B cell (primary cell): ENCODE results near the gene LCE3A.

Source experiments
- CTCF ChIP-seq: fragments of 200-600 bp; IDR thresholded peaks from one replicate; pipeline ENCODE4 v1.8.0; 2022; ENCODE audit warnings: antibody characterized with exemption, mild to moderate bottlenecking
- EZH2 ChIP-seq: IDR thresholded peaks from 2 replicates; pipeline ENCODE4 v1.6.1; 2012; ENCODE audit warnings: borderline replicate concordance, low read depth, mild to moderate bottlenecking, moderate library complexity, low read length; ENCODE audit not compliant: insufficient read depth, poor library complexity, severe bottlenecking

- TF ChIP-seq CTCF: no peak
- TF ChIP-seq EZH2: no peak
Measured at GRCh38 chr1:152646656-152647055, 23.8 kb upstream of the LCE3A start.
